COLO668 (cell line): Measurements from ENCODE around the gene YPEL3.
A peak's percentile ranks its signal among the peaks of the same experiment; 100 is the strongest.

ENCODE experiments used
- DNase-seq: peaks from one replicate; lab custom pipeline; 2025; ENCODE audit not compliant: unreplicated experiment; lab: John Stamatoyannopoulos, UW

The YPEL3 gene

GRCh38 chr16:30070490-30070889 lies 25.5 kb downstream of the YPEL3 start:
- DNase-seq: no peak

DNA sequence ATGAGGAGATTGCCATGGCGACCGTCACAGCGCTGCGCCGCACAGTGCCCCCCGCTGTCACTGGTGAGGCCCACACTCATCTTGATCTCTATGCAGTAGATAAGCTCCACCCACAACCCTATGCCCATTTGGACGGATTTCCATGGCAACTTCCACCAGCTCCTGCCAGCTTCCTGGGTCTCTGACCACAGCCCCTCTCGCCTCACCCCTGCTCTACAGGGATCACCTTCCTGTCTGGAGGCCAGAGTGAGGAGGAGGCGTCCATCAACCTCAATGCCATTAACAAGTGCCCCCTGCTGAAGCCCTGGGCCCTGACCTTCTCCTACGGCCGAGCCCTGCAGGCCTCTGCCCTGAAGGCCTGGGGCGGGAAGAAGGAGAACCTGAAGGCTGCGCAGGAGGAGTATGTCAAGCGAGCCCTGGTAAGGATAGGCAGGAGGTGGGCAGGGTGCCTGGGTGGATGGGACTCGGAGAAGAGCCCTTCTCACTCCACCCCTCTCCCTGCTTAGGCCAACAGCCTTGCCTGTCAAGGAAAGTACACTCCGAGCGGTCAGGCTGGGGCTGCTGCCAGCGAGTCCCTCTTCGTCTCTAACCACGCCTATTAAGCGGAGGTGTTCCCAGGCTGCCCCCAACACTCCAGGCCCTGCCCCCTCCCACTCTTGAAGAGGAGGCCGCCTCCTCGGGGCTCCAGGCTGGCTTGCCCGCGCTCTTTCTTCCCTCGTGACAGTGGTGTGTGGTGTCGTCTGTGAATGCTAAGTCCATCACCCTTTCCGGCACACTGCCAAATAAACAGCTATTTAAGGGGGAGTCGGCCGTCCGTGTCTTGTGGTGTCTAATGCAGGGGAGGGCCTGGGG lies 26.2 kb downstream of the YPEL3 start:
- DNase-seq: no peak

DNA sequence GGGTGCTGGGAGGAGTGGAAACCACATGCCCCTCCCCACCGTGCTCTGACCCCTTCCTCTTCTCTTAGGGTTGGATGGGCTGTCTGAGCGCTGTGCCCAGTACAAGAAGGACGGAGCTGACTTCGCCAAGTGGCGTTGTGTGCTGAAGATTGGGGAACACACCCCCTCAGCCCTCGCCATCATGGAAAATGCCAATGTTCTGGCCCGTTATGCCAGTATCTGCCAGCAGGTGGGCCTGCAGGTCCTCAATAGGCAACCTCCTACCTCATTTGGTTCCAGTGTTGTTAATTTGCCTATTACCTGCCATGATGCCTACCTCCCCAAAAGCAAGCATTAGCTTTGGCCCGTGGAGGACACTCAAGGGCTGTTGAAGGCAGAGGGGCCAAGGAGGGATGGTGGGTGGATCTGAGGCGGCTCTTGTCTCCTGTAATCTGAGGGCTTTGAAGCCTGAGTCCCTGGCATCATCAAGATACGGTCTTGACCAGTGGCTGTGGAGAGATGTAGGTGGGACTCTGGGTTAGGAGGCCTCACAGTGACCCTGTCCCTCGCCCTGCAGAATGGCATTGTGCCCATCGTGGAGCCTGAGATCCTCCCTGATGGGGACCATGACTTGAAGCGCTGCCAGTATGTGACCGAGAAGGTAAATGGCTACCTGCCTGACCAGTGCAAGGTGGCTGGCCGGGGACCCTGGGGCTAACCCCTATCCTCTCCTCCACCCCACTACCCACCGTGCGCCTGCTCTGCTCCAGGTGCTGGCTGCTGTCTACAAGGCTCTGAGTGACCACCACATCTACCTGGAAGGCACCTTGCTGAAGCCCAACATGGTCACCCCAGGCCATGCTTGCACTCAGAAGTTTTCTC lies 27.0 kb downstream of the YPEL3 start:
- peak; percentile 26 for DNase-seq

DNA sequence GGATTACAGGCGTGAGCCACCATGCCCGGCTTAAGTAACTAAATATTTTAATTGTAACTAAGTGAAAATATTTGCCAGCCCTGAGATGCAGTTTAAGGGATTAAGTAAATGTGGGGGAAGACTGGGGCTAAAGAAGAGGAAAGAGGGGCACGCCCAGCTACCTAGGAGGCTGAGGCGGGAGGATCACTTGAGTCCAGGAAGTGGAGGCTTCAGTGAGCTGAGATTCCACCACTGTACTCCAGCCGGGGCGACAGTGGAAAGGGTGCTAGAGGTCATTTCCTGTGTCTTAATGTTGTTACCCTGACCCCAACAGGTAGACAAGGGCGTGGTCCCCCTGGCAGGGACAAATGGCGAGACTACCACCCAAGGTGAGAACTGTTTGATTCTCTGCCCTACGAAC lies 27.7 kb downstream of the YPEL3 start:
- no peak for DNase-seq

DNA sequence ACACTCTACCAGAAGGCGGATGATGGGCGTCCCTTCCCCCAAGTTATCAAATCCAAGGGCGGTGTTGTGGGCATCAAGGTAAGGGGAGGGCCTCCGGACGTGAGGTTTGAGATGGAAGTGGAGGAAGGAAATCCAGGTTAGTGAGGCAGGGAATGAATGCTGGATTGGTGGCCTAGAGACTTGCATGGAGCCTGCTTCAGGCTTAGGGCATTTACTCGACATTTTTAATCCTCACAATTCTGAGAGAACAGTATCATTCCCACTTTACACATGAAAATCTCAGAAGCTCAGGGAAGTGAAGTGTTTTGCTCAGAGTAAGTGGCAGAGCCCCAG lies 28.5 kb downstream of the YPEL3 start:
- DNase-seq: no peak

DNA sequence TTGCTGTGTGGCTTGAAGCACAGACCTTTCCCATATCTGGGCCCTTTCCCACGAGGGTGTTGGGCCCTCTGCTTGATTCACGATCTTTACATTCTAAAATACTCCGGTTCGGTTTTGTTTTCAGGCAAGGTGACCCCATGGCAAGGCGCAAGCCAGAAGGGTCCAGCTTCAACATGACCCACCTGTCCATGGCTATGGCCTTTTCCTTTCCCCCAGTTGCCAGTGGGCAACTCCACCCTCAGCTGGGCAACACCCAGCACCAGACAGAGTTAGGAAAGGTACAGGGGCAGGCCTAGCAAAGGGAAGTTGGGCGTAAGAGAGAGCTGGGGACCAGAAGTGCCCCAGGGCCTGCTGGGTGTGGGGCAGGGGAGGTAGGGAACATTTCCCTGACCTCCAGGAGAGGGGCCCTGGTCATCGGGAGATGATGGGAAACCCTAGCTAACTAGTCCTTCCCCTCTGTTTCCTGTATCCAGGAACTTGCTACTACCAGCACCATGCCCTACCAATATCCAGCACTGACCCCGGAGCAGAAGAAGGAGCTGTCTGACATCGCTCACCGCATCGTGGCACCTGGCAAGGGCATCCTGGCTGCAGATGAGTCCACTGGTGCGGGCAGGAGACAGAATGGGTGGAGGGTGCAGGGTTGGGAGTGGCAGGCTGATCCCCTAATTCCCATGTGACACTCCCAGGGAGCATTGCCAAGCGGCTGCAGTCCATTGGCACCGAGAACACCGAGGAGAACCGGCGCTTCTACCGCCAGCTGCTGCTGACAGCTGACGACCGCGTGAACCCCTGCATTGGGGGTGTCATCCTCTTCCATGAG lies 29.0 kb downstream of the YPEL3 start:
- no peak for DNase-seq

DNA sequence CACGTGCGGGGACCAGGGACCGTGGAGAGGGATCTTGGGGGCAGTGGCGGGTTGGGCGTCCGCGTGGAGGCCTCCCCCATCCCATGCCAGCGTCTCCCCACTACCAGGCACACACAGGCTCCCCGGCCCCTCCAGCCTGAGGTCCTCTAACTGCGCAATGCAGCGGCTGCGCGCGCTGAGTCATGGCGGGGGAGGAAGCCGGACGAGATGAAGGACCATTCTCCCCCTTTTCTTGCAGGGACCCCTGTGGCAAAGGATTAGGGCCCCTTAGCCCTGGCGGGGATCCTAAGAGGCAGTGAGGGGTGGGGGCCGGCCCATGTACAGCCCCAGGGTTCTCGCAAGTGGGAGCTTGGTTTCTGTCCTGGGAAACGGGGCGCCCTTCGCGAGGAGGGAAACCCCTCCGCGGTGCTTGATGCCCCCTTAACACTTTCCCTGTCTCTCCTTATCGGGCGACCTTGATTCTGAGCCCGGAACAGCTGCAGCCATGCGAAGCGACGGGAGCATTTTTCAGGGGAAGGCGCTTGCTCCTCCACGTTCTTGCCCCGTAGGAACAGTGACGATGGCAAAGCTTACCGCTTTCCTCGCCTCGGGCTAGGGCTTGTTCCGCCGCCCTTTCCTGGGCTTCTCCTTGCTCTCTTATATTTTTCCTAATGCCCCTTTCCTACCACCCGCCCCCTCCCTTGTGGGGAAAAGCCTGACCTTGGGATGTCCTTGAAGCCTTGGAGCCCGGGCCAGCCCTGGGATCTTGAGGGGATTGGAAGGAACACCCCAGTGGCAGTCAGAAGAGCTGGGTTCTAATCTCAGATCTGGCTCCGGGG lies 29.9 kb downstream of the YPEL3 start:
- peak; percentile 41 for DNase-seq

GRCh38 chr16:30065102-30065942 lies 30.7 kb downstream of the YPEL3 start, which contains the start of gene ALDOA:
Gene ALDOA (plus strand): TSS chr16:30065760. CDS start chr16:30066898, 1,138 bp downstream.
- DNase-seq: peak; percentile 99

GRCh38 chr16:30064729-30065101 lies 31.3 kb downstream of the YPEL3 start:
- no peak for DNase-seq

DNA sequence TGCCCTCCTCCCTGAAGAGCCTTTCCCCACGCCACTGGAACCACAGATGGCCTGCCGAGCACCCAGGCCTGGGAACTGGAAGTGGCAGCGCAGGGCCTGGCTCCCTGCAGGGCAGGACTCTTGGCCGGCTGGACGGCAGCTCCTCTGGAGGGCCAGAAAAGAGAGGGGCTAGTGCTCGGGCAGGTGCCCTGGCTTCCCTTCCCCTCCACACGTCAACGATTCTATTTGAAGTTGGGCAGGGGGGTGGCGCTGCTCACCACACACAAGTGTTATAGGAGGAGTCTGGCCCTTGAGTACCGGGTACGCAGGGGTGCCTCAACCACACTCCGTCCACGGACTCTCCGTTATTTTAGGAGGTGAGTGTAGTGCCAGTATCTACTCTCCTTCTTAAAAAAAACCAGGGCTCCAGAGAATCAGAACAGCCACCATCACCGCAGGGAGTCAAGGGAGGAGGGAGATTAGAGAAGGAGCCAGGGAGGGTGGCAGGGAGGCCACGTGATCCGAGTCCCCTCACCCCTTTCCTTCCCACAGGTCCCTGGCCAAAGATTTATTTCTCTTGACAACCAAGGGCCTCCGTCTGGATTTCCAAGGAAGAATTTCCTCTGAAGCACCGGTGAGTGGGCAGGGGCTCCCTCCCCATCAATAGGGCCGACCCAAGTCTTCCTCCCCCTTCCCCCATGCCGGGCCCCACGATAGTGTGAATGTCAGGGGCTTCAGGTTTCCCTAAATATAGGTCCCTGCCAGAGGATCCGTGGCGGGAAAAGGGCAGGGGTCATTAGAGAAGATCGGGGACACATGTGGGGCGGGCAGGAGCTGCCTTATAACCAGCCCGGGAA lies 31.9 kb downstream of the YPEL3 start:
- DNase-seq: peak; percentile 82

DNA sequence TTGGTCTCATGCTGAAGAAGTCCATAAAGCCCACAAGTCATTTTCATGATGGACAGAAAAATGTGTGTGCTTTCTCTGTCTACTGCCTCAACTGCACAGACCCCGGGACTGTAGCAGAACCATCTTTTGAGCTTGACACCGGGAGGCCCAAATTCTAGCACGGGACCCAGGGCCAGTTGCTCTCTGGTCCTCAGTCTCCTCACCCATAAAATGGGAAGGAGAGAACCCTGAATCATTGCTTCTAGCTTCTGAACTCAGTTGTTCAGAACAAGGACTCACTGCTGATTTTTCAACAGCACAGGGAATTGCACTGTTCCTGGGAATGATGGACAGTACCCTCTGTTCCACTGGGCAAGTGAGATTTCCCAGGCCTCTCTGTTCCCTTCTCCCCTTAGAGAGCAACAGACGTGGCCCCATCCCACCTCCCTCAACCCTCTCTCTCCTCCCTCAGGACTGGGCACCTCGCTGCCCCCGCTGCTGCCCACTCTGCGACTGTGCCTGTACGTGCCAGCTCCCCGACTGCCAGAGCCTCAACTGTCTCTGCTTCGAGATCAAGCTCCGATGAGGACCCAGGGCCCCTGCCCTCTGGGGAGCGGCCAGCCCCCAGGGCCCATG lies 32.6 kb downstream of the YPEL3 start:
- no peak for DNase-seq

DNA sequence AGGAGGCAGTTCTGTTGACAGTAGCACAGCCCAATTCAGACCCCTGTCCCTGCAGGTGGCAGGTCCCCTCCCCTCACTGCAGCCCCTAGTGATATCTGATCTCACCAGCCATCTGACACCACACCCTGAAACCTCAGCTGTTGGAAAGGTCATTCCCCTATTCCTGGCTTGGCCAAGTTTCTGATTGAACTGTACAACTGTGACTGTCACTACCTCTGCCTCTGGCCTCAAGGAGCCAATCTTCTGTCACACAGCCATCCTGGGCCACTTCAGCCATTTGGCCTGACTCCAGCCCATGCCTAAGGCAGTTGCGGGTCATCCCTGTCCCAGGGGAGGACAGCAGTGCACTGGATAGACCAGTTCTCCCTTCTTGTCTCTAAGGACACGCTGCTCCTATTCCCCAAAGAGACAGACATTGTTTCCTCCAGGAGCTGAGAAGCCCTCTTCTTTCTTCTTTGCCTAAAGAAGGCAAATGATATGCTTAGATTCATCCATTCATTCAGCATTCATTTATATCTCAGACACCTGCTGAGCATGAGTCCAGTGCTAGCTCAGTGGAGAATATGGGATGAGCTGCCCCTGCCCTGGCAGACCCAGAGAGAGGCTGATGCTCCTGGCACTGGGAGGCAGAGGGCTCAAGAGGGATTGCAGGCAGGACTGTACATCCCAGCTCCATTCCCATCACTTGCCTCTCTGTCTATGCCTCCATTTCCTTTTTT lies 35.0 kb downstream of the YPEL3 start:
- DNase-seq: no peak

DNA sequence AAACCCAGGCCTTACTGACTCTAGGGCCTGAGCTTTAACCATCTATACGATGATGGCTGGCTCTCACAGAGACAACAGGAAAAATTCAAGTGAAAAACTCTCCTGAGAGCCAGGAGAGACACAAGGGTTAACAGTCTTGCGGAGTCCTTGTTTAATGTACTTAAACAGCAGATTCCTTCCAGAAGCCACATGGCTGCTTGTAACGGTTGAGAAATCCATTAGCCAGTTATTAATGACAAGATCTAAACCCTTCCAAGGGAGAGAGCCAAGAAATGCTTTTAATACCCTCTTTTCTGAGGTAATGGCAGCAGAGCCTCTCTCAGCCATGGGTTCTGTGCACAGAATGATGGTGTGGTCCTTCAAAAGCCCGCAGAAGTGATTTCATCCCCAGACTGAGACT lies 35.7 kb downstream of the YPEL3 start:
- no peak for DNase-seq

DNA sequence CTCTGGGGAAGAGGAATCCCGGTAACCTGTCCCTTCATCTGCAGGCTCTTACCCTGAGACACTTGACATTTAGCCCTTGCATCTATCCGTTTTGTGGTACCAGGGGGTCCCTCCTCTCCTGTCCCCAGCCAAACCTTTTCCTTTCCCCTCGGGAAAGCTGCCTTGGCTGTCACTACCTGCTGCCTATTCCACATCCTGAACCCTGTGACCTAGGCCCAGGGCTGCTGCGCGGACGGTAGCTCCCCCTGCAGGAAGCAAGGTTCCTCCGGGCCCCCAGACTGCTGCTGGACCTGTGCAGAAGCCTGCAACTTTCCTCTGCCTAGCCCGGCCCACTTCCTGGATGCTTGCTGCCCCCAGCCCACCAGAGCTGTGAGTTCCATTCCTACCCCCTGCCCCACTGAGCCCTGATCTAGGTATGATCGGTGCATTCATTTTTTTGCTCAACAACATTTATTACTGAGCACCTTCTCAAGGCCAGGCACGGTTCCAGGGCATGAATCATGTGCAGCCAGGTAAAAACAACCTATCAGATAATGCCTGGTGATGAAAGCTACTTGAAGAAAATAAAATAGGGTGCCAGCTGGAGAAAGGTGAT lies 41.0 kb downstream of the YPEL3 start:
- peak; percentile 59 for DNase-seq

DNA sequence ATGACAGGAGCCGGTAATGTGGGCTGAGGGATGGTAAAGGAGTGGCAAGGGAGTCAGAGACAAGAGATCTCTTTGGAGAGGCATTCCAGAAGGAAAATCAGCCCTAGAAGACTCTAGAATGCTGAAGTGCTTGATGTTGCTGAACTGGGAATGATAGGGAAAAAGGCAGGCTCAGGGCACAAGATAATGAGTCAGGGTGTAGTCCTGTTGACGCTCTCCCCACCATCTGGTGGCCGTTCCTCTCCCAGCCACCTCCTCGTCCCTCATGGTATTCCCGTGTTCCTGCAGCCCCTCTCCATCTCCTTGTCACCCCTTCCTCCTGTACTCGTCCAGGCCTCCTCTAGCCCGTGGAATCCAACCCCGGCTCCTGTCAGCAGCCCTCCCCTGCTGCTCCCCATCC lies 41.6 kb downstream of the YPEL3 start:
- DNase-seq: no peak

DNA sequence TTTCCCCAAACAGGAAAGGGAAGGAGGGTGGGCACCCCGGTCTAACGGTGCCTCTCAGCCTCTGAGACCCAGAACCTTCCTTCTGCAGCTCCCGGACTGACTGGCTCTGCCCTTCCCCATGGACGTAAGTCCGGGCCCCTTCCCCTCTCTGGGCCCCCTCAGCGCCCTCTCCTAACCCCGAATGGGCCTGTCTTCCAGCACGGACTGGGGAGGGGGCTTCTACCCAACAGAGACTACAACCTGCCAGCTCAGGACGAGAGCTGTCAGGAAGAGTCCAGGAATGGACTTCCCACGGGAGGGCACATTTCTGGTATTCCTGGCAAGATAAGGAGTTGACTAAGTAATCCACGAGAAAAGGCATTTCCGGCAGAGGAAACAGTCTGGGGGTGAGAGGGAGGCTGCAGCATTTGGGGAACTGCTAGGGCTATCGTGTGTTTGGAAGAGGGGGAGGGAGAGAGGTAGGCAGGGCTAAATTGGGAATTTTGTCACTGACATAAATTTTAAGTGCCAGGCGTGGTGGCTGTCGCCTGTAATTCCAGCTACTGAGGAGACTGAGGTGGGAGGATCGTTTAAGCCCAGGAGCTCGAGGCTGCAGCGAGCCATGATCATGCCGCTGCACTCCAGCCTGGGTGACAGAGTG lies 42.5 kb downstream of the YPEL3 start:
- peak; percentile 24 for DNase-seq
